ENCODE data around the gene FHAD1. TPM values are rescaled to one million over a fixed set of nuclear protein-coding genes. Genes with fewer than 3 reads are reported as not detected.

The FHAD1 gene
- total RNA-seq, 1 donor, result 0.72 TPM

DNA sequence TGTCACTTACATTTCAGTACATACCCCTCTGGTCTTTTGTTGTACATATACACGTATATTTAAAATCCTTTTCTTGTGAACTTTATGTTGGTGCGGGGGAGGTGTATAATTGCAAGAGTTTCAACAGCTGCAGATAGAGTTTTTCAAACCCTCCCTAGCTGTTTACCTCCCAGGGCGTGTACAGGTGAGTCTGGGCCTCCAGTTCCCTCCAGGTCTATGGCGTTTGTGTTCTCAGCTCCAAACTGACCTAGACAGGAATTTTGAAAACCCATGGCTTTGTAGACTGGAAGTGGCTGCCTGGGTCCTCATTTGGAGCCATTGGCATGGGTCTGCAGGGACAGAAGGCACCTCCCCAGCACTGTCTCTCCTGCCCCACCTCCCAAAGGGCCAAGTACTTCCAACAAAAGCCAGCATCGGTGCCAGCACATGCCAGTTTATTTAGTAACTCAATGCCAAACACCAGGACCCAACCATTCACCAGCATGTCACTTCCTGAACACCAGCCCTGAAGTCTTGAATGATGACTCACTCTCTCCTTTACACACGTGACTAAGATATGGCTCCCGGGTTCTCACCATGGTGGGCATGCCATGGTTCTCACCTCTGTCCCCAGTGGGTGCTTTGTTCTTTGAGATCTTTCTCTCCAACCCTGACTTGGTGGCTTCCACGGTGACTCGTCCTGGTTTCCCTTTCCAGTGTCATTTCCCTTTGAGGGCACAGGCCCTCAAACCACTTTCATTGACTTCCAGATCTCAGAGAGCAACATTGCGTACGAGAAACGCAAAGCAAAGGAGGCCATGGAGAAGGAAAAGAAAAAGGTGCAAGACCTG, 105.3 kb downstream of the FHAD1 start:
- peaks cover 38% of the 10 kb centered on the region for H3K4me1 ChIP-seq (ENCODE audit: insufficient read depth, low read length)
- H3K9me3 ChIP-seq (ENCODE audit: low read depth, low read length), result no peaks in the 10 kb centered on the region
- no peaks in the 10 kb centered on the region for H3K36me3 ChIP-seq (ENCODE audit: insufficient read depth, low read length)
- H3K4me2 ChIP-seq (ENCODE audit: insufficient read depth, low read length), result no peak overlapping the region
- no peaks in the 10 kb centered on the region for H3K79me2 ChIP-seq (ENCODE audit: insufficient read depth, low read length)
- H3K27me3 ChIP-seq (ENCODE audit: insufficient read depth, low read length), result no peaks in the 10 kb centered on the region
- TF ChIP-seq, protein P1, sequence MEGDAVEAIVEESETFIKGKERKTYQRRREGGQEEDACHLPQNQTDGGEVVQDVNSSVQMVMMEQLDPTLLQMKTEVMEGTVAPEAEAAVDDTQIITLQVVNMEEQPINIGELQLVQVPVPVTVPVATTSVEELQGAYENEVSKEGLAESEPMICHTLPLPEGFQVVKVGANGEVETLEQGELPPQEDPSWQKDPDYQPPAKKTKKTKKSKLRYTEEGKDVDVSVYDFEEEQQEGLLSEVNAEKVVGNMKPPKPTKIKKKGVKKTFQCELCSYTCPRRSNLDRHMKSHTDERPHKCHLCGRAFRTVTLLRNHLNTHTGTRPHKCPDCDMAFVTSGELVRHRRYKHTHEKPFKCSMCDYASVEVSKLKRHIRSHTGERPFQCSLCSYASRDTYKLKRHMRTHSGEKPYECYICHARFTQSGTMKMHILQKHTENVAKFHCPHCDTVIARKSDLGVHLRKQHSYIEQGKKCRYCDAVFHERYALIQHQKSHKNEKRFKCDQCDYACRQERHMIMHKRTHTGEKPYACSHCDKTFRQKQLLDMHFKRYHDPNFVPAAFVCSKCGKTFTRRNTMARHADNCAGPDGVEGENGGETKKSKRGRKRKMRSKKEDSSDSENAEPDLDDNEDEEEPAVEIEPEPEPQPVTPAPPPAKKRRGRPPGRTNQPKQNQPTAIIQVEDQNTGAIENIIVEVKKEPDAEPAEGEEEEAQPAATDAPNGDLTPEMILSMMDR (IDR thresholded peaks at IDR 0.05; ENCODE audit: extremely low read depth, low read depth, low read length), result no peak
- DNase-seq (ENCODE audit: insufficient read length, low spot score, missing footprints), result peak; percentile 94
- H3K27ac ChIP-seq (ENCODE audit: low read depth, low read length), result peak overlapping the region; percentile 64
- no peaks in the 10 kb centered on the region for H4K20me1 ChIP-seq (ENCODE audit: insufficient read depth, low read length)
- no peak overlapping the region for H3K4me3 ChIP-seq (ENCODE audit: insufficient read depth, low read length)
- peak overlapping the region; percentile 47 for H2AFZ ChIP-seq (ENCODE audit: low read length)

DNA sequence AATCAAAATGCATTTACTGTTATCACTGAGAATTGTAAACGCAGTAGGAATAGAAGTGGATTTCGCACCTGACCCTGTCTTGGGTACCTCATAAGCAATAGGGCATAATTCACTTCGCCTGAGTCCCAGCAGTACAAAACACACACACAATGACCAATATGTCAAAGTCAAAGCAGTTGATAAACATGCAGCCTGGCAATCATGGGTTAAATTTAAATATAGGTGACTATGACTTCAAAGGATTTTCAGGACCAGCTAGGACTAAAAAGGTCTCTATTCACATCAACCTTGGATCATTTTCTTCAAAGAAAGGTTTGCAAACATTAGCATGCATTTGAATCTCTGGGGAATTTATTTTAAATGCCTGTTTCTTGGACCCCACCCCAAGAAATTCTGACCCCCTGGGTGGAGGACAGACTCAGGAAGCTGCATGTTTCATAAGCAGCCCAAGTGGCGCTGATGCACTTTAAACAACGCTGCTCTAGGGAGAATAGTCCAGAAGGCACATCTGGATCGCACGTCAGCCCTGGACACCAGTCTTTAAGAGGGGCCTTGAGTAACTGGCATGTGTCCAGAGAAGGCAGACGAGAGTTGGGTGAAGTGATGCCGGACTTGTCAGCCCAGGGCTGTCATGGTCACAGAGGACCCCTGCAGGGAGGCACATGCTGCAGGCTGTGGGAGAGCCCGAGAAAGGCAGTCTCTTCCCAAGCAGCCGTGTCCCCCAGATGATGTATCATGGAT, 107.0 kb downstream of the FHAD1 start:
- no peaks in the 10 kb centered on the region for H4K20me1 ChIP-seq (ENCODE audit: insufficient read depth, low read length)
- H2AFZ ChIP-seq (ENCODE audit: low read length), result no peak overlapping the region
- no peaks in the 10 kb centered on the region for H3K27me3 ChIP-seq (ENCODE audit: insufficient read depth, low read length)
- H3K4me3 ChIP-seq (ENCODE audit: insufficient read depth, low read length), result no peak overlapping the region
- H3K79me2 ChIP-seq (ENCODE audit: insufficient read depth, low read length), result no peaks in the 10 kb centered on the region
- TF ChIP-seq, protein P1 (IDR thresholded peaks at IDR 0.05; ENCODE audit: extremely low read depth, low read depth, low read length), result no peak
- H3K36me3 ChIP-seq (ENCODE audit: insufficient read depth, low read length), result no peaks in the 10 kb centered on the region
- H3K27ac ChIP-seq (ENCODE audit: low read depth, low read length), result peak overlapping the region; percentile 46
- no peak for DNase-seq (ENCODE audit: insufficient read length, low spot score, missing footprints)
- no peak overlapping the region for H3K4me2 ChIP-seq (ENCODE audit: insufficient read depth, low read length)
- H3K9me3 ChIP-seq (ENCODE audit: low read depth, low read length), result no peaks in the 10 kb centered on the region
- peaks cover 39% of the 10 kb centered on the region for H3K4me1 ChIP-seq (ENCODE audit: insufficient read depth, low read length)

DNA sequence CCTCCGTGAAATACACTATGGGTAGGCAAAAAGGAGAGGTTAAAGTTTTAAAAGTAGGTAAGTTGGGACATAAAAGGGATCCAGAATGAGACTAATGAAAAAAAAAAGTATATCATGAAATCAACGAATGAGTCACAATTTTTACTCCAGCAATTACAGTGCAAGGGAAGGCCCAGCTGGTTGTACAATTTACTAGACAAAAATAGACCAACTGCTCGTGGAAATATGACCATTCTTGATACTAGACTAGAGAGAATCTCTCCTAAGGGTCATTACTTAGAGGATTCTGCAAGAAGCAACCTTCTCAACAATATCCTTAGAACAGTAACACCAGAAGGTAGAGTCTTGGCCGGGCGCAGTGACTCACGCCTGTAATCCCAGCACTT, 107.5 kb downstream of the FHAD1 start:
- H4K20me1 ChIP-seq (ENCODE audit: insufficient read depth, low read length), result no peaks in the 10 kb centered on the region
- H3K4me2 ChIP-seq (ENCODE audit: insufficient read depth, low read length), result no peak overlapping the region
- H3K36me3 ChIP-seq (ENCODE audit: insufficient read depth, low read length), result no peaks in the 10 kb centered on the region
- no peaks in the 10 kb centered on the region for H3K79me2 ChIP-seq (ENCODE audit: insufficient read depth, low read length)
- H3K4me3 ChIP-seq (ENCODE audit: insufficient read depth, low read length), result no peak overlapping the region
- H3K27ac ChIP-seq (ENCODE audit: low read depth, low read length), result peak overlapping the region; percentile 46
- H3K4me1 ChIP-seq (ENCODE audit: insufficient read depth, low read length), result peaks cover 39% of the 10 kb centered on the region
- TF ChIP-seq, protein P1 (IDR thresholded peaks at IDR 0.05; ENCODE audit: extremely low read depth, low read depth, low read length), result no peak
- no peaks in the 10 kb centered on the region for H3K27me3 ChIP-seq (ENCODE audit: insufficient read depth, low read length)
- DNase-seq (ENCODE audit: insufficient read length, low spot score, missing footprints), result no peak
- no peaks in the 10 kb centered on the region for H3K9me3 ChIP-seq (ENCODE audit: low read depth, low read length)
- H2AFZ ChIP-seq (ENCODE audit: low read length), result no peak overlapping the region

Data from osteoblast (primary cell).